ENCODE measurements around the gene SFRP2. TPM values are rescaled to one million over a fixed set of nuclear protein-coding genes. Genes with fewer than 3 reads are reported as not detected.

The SFRP2 gene
- total RNA-seq, 1 donor from 2014 or later: 49.8 TPM

- Histone ChIP-seq H3K4me3 (no peak overlapping the region), H3K9me3 (no peaks in the 10 kb centered on the region), H3K27me3 (no peaks in the 10 kb centered on the region), H3K36me3 (no peaks in the 10 kb centered on the region), H3K4me1 (peaks cover 9% of the 10 kb centered on the region), H3K27ac (no peak overlapping the region)
- TF ChIP-seq POLR2A (IDR thresholded peaks at IDR 0.05) (no peak), CTCF (IDR thresholded peaks at IDR 0.05) (no peak), POLR2AphosphoS5 (IDR thresholded peaks at IDR 0.05; ENCODE audit: insufficient read depth in 1 of 2, low read depth in 1 of 2) (no peak)
- intact Hi-C loops (cut with DNase I): no loop called here
- DNase-seq (ENCODE audit: extremely low spot score in 2 of 2): no peak
These were observed 40.5 kb downstream of the SFRP2 start for GRCh38 chr4:153748378-153748777.

GRCh38 chr4:153747406-153747955 is 41.4 kb downstream of the SFRP2 start:
- Histone ChIP-seq H3K4me3 (no peak overlapping the region), H3K27me3 (no peaks in the 10 kb centered on the region), H3K36me3 (no peaks in the 10 kb centered on the region), H3K27ac (no peak overlapping the region), H3K4me1 (peaks cover 9% of the 10 kb centered on the region), H3K9me3 (no peaks in the 10 kb centered on the region)
- no peak for DNase-seq (ENCODE audit: extremely low spot score in 2 of 2)
- TF ChIP-seq POLR2AphosphoS5 (IDR thresholded peaks at IDR 0.05; ENCODE audit: insufficient read depth in 1 of 2, low read depth in 1 of 2) (no peak), POLR2A (IDR thresholded peaks at IDR 0.05) (no peak)
- intact Hi-C loops (cut with DNase I): no loop called here

- Histone ChIP-seq H3K36me3 (no peaks in the 10 kb centered on the region), H3K4me3 (no peak overlapping the region), H3K9me3 (no peaks in the 10 kb centered on the region), H3K27ac (no peak overlapping the region), H3K27me3 (no peaks in the 10 kb centered on the region), H3K4me1 (peaks cover 9% of the 10 kb centered on the region)
- no peak for DNase-seq (ENCODE audit: extremely low spot score in 2 of 2)
- TF ChIP-seq POLR2AphosphoS5 (IDR thresholded peaks at IDR 0.05; ENCODE audit: insufficient read depth in 1 of 2, low read depth in 1 of 2) (no peak), POLR2A (IDR thresholded peaks at IDR 0.05) (no peak), CTCF (IDR thresholded peaks at IDR 0.05) (no peak)
- intact Hi-C loops (cut with DNase I): no loop called here
These were observed 43.2 kb downstream of the SFRP2 start for GRCh38 chr4:153745651-153746050.

- no peaks in the 10 kb centered on the region for H3K9me3 ChIP-seq
- intact Hi-C loops (cut with DNase I): no loop called here
- no peaks in the 10 kb centered on the region for H3K36me3 ChIP-seq
- no peak for TF ChIP-seq POLR2A (IDR thresholded peaks at IDR 0.05)
- no peak for TF ChIP-seq POLR2AphosphoS5 (IDR thresholded peaks at IDR 0.05; ENCODE audit: insufficient read depth in 1 of 2, low read depth in 1 of 2)
- TF ChIP-seq CTCF (IDR thresholded peaks at IDR 0.05): no peak
- no peak overlapping the region for H3K4me3 ChIP-seq
- H3K4me1 ChIP-seq: no peaks in the 10 kb centered on the region
- H3K27me3 ChIP-seq: no peaks in the 10 kb centered on the region
- H3K27ac ChIP-seq: no peak overlapping the region
- no peak for DNase-seq (ENCODE audit: extremely low spot score in 2 of 2)
These were observed 47.3 kb downstream of the SFRP2 start for GRCh38 chr4:153741541-153741940.

- H3K36me3 ChIP-seq: no peaks in the 10 kb centered on the region
- H3K9me3 ChIP-seq: no peaks in the 10 kb centered on the region
- H3K4me3 ChIP-seq: no peak overlapping the region
- no peaks in the 10 kb centered on the region for H3K27me3 ChIP-seq
- no peak for DNase-seq (ENCODE audit: extremely low spot score in 2 of 2)
- intact Hi-C loops (cut with DNase I): no loop called here
- H3K27ac ChIP-seq: no peak overlapping the region
- no peaks in the 10 kb centered on the region for H3K4me1 ChIP-seq
- TF ChIP-seq CTCF (IDR thresholded peaks at IDR 0.05): no peak
- no peak for TF ChIP-seq POLR2AphosphoS5 (IDR thresholded peaks at IDR 0.05; ENCODE audit: insufficient read depth in 1 of 2, low read depth in 1 of 2)
- TF ChIP-seq POLR2A (IDR thresholded peaks at IDR 0.05): no peak
These were observed 52.9 kb downstream of the SFRP2 start for GRCh38 chr4:153735906-153736461.
